HG03469 (cell line): ENCODE measurements around the gene THAP7.
"Not testable (repeated sequence)": the region's sequence is repeated elsewhere in the genome, so short reads cannot be mapped to it uniquely, and the experiment has no call there.

Source experiments
- ATAC-seq: cut with Tn5 transposase; IDR thresholded peaks from one replicate; pipeline ENCODE4 v1.9.1; 2021; ENCODE audit warnings: mild to moderate bottlenecking, moderate library complexity, moderate number of reproducible peaks; ENCODE audit not compliant: unreplicated experiment

The THAP7 gene

DNA sequence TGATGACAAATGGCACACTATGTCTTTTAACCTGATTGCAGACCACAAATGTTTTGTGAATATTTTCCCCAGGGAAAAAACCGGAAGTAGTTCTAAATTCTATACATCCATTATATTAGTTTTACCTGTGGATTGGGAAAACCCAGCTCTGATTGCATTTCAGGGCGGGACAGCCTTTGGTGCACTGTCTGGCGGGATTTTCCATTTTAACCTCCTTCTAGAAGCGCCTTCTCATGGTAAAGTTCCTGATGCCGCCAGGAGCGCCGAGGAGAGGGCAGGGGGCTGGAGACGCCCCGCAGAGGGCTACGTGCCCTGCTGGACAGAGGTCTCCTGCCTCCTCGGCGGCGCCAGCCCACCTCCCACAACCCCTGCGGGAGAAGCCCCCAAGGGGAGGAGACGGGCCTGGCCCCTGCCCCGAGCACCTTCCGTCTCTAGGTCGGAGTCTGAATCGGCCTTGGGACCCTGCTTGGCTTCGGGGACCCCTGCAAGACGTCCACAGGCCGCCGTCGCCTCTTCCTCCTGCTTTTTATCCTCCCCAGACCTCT lies 11.8 kb upstream of the THAP7 start:
- no peak for ATAC-seq

- ATAC-seq, result no peak
Observed at GRCh38 chr22:21012446-21013407, 10.8 kb upstream of the THAP7 start.

DNA sequence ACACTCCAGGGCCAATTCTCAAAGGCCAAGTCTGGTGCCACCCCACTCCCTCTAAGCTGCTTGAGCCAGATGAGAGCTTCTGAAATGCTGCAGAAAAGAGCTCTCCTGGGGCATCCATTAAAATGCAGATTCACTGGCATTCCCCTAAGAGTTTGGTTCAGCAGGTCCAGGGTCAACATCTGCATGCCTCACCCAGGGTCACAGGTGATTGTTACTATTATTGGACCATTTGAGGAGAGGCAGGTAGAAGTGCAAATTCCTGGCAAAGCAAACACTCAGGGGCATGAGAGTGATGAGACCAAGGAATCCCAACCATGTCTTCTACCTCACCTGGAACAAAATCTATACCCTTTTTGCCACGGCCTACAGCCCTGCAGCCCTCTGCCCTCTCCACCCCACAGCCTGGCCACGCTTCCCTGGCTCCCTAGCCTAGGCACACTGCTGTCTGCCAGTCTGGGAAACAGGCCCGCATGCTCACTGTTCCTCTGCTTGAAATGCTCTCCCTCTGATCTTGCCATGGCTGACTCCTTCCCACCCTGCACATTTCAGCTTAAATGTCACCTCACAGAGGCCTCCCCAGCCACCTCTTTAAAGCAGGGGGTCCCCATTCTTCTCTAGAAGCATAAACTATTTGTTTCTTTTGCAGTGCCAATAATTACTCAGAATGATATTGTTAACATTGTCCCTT lies 8.7 kb upstream of the THAP7 start:
- ATAC-seq, result no peak

DNA sequence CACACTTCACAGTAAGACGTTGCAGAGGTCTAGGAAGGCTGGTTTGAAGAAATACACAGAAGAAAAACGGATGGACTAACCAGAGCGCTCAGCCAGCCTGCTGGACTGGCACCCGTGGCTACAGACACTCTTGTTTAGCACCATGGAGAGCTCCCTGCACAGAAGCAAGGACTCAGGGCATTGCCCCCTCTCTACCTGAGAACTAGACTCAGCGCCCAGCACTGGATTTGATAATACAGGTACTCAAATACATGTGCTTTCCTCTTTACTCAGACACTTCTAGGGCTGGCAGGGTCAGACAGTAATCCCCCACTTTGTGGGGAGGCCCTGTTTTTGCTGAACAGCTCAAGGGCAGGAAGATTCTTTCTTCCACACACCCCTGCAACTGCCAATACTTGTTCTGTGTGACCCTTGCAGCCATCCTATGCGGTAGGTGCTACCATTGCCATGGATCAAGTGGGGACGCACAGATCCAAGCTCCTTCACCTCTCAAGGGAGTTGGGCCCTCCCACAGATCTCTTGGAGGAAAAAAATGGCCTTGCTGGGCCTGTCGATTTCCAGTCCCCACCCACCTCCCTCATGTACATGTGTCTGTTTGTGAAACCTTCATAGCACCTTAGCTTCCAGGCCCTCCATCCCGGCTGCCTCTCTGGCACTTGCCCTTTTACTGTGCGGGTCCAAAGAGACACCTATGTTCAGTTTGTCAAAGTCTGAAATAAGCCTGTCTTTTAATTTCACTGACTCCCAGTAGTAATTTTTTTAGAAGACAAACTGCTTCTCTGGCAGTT lies 7.9 kb upstream of the THAP7 start:
- ATAC-seq, result no peak

GRCh38 chr22:21009208-21009607 lies 7.3 kb upstream of the THAP7 start:
- not testable (repeated sequence) for ATAC-seq

- ATAC-seq, result no peak
Observed at GRCh38 chr22:21003782-21004181, 1.9 kb upstream of the THAP7 start.

DNA sequence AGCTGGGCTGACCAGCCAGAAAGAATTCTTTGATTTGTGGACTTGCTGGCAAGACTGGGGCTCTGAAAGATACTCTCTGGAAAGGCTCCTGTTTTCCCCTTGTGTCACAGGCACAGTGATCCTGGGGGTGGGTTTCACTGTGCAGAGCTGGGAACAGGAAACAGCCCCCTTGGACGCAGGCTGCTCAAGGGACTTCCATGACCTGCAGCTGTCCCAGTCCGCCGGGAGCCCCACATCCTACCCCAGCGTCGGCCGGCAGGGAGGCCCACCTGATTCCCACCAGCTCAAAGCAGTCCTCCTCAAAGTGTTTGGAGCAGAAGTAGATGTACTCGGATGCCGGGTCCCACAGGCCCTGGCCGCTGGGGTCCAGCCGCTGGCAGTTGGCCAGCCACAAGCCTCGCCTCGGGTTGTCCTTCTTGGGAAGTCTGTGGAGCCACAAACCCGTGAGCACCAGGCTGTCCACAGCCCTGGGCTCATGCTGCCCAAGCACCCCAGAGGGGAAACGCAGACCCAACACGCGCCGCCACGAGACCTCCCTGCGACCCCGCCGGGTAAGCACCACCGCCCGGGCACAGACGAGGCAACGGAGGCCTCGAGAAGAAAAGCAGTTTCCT lies 824 bp downstream of the THAP7 start:
- ATAC-seq, result no peak

DNA sequence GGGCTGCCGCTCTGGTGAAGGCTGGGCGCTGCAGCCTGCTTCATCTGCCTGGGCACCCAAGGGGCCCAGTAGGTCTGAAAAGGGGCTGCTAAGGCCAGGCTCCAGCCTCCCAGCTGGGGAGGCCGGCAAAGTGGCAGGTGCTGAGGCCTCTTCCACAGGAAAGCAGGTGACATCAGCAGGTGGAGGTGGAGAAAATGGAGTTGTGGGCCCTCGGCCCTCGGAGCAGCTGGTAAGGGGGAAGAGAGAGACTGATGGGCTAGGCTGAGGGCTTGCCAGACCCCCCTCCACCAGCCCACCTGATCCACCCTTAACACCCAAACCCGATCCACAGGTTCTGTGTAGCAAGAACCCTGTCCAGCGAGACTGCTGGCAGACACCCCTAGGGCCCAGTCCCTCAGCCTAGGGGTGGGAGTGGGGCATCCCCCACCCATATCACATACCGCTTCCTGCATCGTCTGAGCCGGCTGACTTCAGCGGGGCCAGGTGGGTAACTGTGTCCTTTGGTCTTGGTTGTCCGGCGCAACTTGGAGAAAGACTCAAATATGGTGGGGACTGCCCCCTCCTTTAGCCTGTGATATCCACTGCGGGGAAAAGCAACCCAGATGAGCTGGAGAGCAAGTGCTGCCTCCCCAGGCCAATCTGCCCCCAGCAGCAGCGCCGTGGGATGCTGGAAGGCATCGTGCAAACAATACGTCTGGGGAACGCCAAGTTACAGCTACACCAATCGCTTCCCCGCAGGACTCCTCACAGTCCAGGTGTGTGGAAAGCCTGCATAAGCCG lies 1.5 kb downstream of the THAP7 start:
- ATAC-seq, result no peak

- ATAC-seq, result no peak
Observed at GRCh38 chr22:20999350-21000206, 2.3 kb downstream of the THAP7 start.

DNA sequence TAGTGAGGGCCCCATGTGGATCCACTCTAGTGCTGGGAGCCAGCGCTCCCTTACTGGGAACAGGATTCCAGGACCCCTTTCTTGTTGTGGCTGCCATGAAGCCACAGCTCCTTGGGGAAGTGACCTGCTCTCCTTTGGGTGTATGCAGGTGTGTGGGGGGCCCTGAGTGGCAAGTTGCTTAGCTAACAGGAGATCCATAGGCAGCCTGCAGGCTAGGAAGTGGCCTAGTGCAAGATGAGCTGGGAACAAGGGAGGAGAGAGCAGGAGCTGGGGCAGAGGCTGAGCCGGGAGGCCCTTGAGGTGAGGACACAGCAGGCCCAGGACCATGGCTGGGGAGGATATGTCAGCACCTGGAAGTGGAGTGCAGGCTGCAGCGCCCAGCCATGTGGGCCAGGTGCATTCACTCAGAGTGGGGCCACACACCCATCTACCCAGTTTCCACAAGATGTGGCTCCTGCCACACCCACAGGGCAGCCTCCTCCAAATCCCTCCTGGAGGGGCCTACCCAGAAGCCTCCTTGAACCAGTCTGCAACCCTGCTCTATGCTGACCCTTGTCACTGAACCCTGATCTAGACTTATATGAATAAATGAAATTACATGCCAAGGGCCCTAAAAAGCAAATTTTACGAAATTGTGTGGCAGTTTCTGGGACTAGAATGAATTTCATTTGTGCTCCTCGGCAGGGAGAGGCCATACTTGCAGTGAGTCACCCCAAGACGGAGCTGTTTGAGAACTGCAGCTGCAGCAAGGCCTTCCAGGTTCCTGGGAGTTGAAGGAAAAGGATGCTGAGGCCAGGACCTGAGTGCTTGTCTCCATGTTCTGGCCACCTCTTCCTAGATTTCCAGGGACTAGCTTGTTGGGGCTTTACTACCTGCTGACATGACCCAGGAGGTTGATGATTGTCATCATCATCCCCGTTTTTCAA lies 3.2 kb downstream of the THAP7 start:
- no peak for ATAC-seq

DNA sequence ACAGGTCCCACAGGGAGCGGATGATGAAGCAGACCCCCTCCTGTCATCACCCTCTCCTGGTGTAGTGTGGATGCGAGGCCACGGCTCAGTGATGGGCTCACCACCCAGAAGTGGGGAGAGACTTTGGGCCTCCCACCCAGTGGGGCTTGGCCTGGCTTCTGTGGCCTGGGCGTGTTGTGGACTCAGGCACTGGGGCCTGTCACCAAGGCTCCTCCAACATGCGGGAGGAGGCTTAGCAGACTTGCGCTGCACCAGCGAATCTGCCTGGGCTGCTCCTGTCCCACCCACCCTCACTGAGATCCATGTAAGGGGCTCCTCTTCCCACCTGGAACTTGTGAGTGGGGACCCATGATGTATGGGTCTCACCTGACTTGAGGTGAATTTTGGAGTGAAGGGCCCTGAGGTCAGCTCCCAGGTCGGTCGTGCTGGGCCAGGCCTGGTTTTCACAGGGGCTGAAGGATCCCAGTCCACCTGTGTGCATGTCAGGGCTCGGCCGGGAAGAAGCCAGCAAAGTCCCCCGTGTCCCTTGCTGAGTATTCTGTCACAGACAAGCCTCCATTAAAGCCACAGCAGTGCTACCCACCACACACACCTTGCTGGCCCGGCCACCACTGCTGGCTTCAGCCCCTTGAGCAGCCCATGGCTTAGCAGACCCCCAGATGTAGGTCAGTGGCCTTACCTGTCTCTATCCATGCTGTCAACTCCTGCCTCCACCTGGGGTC lies 4.2 kb downstream of the THAP7 start:
- ATAC-seq, result no peak

GRCh38 chr22:20996598-20997535 lies 5.1 kb downstream of the THAP7 start:
- no peak for ATAC-seq

GRCh38 chr22:20996031-20996410 lies 5.9 kb downstream of the THAP7 start:
- ATAC-seq, result no peak

DNA sequence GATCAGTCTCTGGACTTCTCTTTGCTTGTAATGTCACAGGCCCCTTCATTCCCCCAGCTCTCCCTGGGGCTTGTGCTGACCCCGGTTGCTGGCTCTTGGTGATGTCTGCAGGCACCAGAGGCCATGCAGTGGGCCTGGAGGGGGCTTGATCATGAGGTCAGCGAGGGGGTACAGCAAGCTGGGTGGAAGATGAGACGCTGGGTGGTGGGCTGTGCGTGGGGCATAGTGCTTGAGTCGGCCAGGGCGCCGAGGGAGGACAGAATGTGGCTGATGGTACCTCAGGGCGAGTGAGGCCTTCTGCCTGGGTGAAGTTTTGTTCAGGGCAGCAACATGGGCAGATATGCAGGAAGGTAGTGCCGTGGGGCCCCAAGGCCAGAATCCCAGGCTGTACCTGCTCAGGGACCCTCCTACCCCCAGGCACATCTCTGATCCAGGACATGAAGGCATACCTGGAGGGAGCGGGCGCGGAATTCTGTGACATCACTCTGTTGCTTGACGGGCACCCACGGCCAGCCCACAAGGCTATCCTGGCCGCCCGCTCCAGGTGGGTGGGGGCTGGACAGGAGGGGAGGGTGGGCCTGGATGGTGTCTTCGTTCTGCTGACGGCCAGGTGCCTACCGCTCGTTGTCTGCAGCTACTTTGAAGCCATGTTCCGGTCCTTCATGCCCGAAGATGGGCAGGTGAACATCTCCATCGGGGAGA lies 6.4 kb downstream of the THAP7 start:
- no peak for ATAC-seq

DNA sequence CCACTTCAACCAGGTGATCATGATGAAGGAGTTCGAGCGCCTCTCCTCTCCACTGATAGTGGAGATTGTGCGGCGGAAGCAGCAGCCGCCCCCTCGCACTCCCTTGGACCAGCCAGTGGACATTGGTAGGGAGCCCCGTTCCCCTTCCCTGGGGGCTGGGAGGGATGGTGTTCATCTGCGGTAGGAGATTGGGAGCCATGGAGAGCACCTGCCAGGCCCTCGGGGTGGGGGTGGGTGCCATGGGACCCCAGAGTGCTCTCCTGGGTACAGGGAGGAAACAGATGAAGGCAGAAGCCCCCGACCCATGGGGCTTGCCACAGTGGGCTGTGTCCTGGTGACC lies 7.0 kb downstream of the THAP7 start:
- no peak for ATAC-seq
